IMR-90 (cell line): Measurements from ENCODE around the gene CACNA1I. TPM values are rescaled to one million over a fixed set of nuclear protein-coding genes. Genes with fewer than 3 reads are reported as not detected.

Source experiments
- ATAC-seq: fragments of 200-7000 bp; cut with Tn5 transposase; 2 replicates; pipeline ENCODE4 v1.9.1; 2020; ENCODE audit warnings: low read depth, mild to moderate bottlenecking, moderate library complexity
- BruUV-seq: library from RNA; stranded (reverse); fragments of 400-500 nt; replicated peaks from 2 replicates; lab custom pipeline; 2021; lab: Mats Ljungman, UMichigan
- CTCF ChIA-PET: fragments of 300-600 bp; formaldehyde crosslinking; extraction: SDS; loops from one replicate; lab custom pipeline; 2021; ENCODE audit warnings: antibody characterized with exemption; lab: Yijun Ruan, JAX
- POLR2A ChIA-PET: fragments of 300-600 bp; sonication (Branson Sonifier 250); formaldehyde crosslinking; loops from one replicate; lab custom pipeline; 2022; ENCODE audit warnings: antibody characterized with exemption; ENCODE audit not compliant: unreplicated experiment; lab: Charles Lee
- DNase-seq: peaks from one replicate; pipeline ENCODE4 v3.0.0; 2013
- H2AFZ ChIP-seq: replicated peaks from 2 replicates; pipeline ENCODE3; 2013; ENCODE audit warnings: low read length, mild to moderate bottlenecking; ENCODE audit not compliant: poor library complexity
- H2AK5ac ChIP-seq: 2 replicates; pipeline ENCODE4 v1.6.1; 2013; ENCODE audit warnings: low read depth, low read length, inconsistent platforms
- H2AK9ac ChIP-seq: replicated peaks from 2 replicates; pipeline ENCODE3; 2013; ENCODE audit warnings: mild to moderate bottlenecking, low read depth, low read length, moderate library complexity; ENCODE audit not compliant: poor library complexity
- H2BK120ac ChIP-seq: 2 replicates; pipeline ENCODE4 v1.6.1; 2013; ENCODE audit warnings: low read depth, low read length, inconsistent platforms
- H2BK15ac ChIP-seq: 3 replicates; pipeline ENCODE4 v1.6.1; 2013; ENCODE audit warnings: low read depth, low read length, inconsistent platforms
- H2BK20ac ChIP-seq: 2 replicates; pipeline ENCODE4 v1.6.1; 2013; ENCODE audit warnings: low read depth, mild to moderate bottlenecking, inconsistent platforms, low read length, moderate library complexity
- H2BK5ac ChIP-seq: 2 replicates; pipeline ENCODE4 v1.6.1; 2013; ENCODE audit warnings: mild to moderate bottlenecking, low read depth, low read length, inconsistent platforms; ENCODE audit not compliant: poor library complexity, severe bottlenecking
- H3K14ac ChIP-seq: replicated peaks from 2 replicates; pipeline ENCODE4 v1.6.1; 2013; ENCODE audit warnings: low read depth, low read length, inconsistent platforms
- H3K18ac ChIP-seq: 2 replicates; pipeline ENCODE4 v1.6.1; 2013; ENCODE audit warnings: low read depth, low read length, control low read depth
- H3K23ac ChIP-seq: 2 replicates; pipeline ENCODE4 v1.6.1; 2013; ENCODE audit warnings: low read depth, low read length, inconsistent platforms
- H3K27ac ChIP-seq: 2 replicates; pipeline ENCODE4 v1.5.1; 2013; ENCODE audit warnings: mild to moderate bottlenecking, control low read depth, low read length; ENCODE audit not compliant: insufficient read depth
- H3K27me3 ChIP-seq: 2 replicates; pipeline ENCODE4 v1.6.1; 2013; ENCODE audit warnings: low read length; ENCODE audit not compliant: control insufficient read depth, insufficient read depth
- H3K36me3 ChIP-seq: 2 replicates; pipeline ENCODE4 v1.6.1; 2013; ENCODE audit warnings: low read length, mixed read lengths; ENCODE audit not compliant: control insufficient read depth, insufficient read depth
- H3K4ac ChIP-seq: 2 replicates; pipeline ENCODE4 v1.6.1; 2013; ENCODE audit warnings: low read depth, low read length, inconsistent platforms
- H3K4me1 ChIP-seq: 2 replicates; pipeline ENCODE4 v1.6.1; 2013; ENCODE audit warnings: low read length, mixed read lengths; ENCODE audit not compliant: control insufficient read depth, insufficient read depth
- H3K4me2 ChIP-seq: 2 replicates; pipeline ENCODE4 v1.6.1; 2013; ENCODE audit warnings: low read depth, mild to moderate bottlenecking, control low read depth, low read length, moderate library complexity
- H3K4me3 ChIP-seq: 2 replicates; pipeline ENCODE4 v1.5.1; 2013; ENCODE audit warnings: low read depth, mild to moderate bottlenecking, control low read depth, low read length, moderate library complexity; ENCODE audit not compliant: insufficient read depth
- H3K56ac ChIP-seq: 2 replicates; pipeline ENCODE4 v1.6.1; 2013; ENCODE audit warnings: low read length, inconsistent platforms; ENCODE audit not compliant: insufficient read depth; ENCODE audit errors: extremely low read depth
- H3K79me1 ChIP-seq, 2 experiments: 2 replicates each; pipeline ENCODE4 v1.6.1; 2013; ENCODE audit warnings: low read length in 2 of 2, inconsistent platforms in 1 of 2, low read depth in 1 of 2
- H3K9ac ChIP-seq: 2 replicates; pipeline ENCODE4 v1.6.1; 2013; ENCODE audit warnings: low read depth, low read length, control low read depth
- H3K9me1 ChIP-seq: 2 replicates; pipeline ENCODE4 v1.6.1; 2013; ENCODE audit warnings: low read length, inconsistent platforms; ENCODE audit not compliant: insufficient read depth
- H3K9me3 ChIP-seq: 2 replicates; pipeline ENCODE4 v1.6.1; 2013; ENCODE audit warnings: low read length; ENCODE audit not compliant: control insufficient read depth, insufficient read depth
- H4K20me1 ChIP-seq: 2 replicates; pipeline ENCODE4 v1.6.1; 2013; ENCODE audit warnings: low read length, inconsistent platforms; ENCODE audit not compliant: insufficient read depth
- H4K5ac ChIP-seq: 2 replicates; pipeline ENCODE4 v1.6.1; 2013; ENCODE audit warnings: mild to moderate bottlenecking, low read depth, low read length, control low read depth
- H4K8ac ChIP-seq, 2 experiments: 2 replicates each; pipeline ENCODE4 v1.6.1; 2013; ENCODE audit warnings: low read depth in 2 of 2, low read length in 2 of 2, control low read depth in 1 of 2, inconsistent platforms in 1 of 2
- H4K91ac ChIP-seq: 2 replicates; pipeline ENCODE4 v1.6.1; 2013; ENCODE audit warnings: low read depth, low read length, inconsistent platforms; ENCODE audit not compliant: insufficient read depth
- FOS ChIP-seq: fragments of 150-350 bp; IDR thresholded peaks from 2 replicates; pipeline ENCODE4 v1.6.1; 2016; ENCODE audit warnings: low read depth, low read length
- RCOR1 ChIP-seq: IDR thresholded peaks from 2 replicates; pipeline ENCODE4 v1.6.1; 2012; ENCODE audit warnings: mild to moderate bottlenecking, low read length, improper control_type of control experiment; ENCODE audit not compliant: insufficient replicate concordance
- SMC3 ChIP-seq: fragments of 150-350 bp; IDR thresholded peaks from 2 replicates; pipeline ENCODE4 v1.6.1; 2016; ENCODE audit warnings: low read depth, mild to moderate bottlenecking, antibody characterized with exemption, low read length, moderate library complexity
- WGBS, 2 experiments: methylation state at CpG; one replicate each; pipeline versions ENCODE4 v1.1.5 to v1.1.7; 2013; ENCODE audit warnings: missing lambda C conversion rate in 2 of 2; ENCODE audit not compliant: insufficient read length in 1 of 2; ENCODE audit errors: extremely low coverage in 2 of 2; 5-methylcytosine and 5-hydroxymethylcytosine counted together
- dilution Hi-C: fragments of 300-500 bp; cut with HindIII; formaldehyde crosslinking; loops from one replicate; pipeline ENCODE4 v1.14.3; 2018; ENCODE audit warnings: low sequenced_read_pairs; ENCODE audit not compliant: unreplicated experiment
- in situ Hi-C: fragments of 300-500 bp; cut with MboI; formaldehyde crosslinking; loops from 3 replicates; pipeline ENCODE4 v1.14.3; 2019; ENCODE audit warnings: low sequenced_read_pairs, inconsistent platforms, mixed read lengths
- intact Hi-C: fragments of 100-400 bp; cut with micrococcal nuclease; formaldehyde crosslinking; loops from 2 replicates; pipeline ENCODE4 v1.10.0; 2022
- polyA plus RNA-seq, 3 experiments: library from polyadenylated mRNA; depleted of rRNA; stranded (reverse); fragments of >200 nt; gene quantifications; 2 replicates each; pipeline ENCODE4 v1.2.3, GENCODE V29; 2012; ENCODE audit warnings: low replicate concordance in 1 of 3
- total RNA-seq: library from RNA; depleted of rRNA; stranded (reverse); fragments of >200 nt; gene quantifications from 2 replicates; pipeline ENCODE4 v1.2.3, GENCODE V29; 2012

Gene CACNA1I
- total and polyA plus RNA-seq, 2 of the 4 experiments (the other 2 are of a cell fraction): under 0.01 to 0.02 TPM

- no peak overlapping the region for H2AFZ ChIP-seq
- ATAC-seq: no peak
Measured at GRCh38 chr22:39597236-39597869, 26.8 kb downstream of the CACNA1I start.

More at GRCh38 chr22:39597236-39597869, 26.8 kb downstream of the CACNA1I start:
- Histone ChIP-seq H3K36me3 (no peaks in the 10 kb centered on the region), H3K4ac (no peak overlapping the region), H3K79me1 (no peaks in the 10 kb centered on the region), H3K27ac (no peak overlapping the region), H2AK5ac (no peak overlapping the region), H3K4me2 (no peak overlapping the region), H4K8ac (no peak overlapping the region), H2BK20ac (no peak overlapping the region), H2BK15ac (no peak overlapping the region), H2BK120ac (no peak overlapping the region), H3K9ac (no peak overlapping the region), H3K56ac (no peak overlapping the region), H3K9me1 (peaks cover 4% of the 10 kb centered on the region; the same call in 1 of the 2 replicates), H3K4me1 (peaks cover 7% of the 10 kb centered on the region), H4K5ac (no peak overlapping the region), H2BK5ac (no peak overlapping the region), H3K23ac (no peak overlapping the region), H4K91ac (no peak overlapping the region), H3K18ac (no peak overlapping the region), H3K27me3 (peaks cover 41% of the 10 kb centered on the region), H4K20me1 (no peaks in the 10 kb centered on the region), H3K4me3 (no peak overlapping the region), H2AK9ac (no peak overlapping the region), H3K9me3 (peaks cover 2% of the 10 kb centered on the region; the same call in 1 of the 2 replicates), H3K14ac (no peak overlapping the region)
- TF ChIP-seq FOS (no peak), SMC3 (no peak), RCOR1 (no peak)
- intact Hi-C loops (no loop called here), dilution Hi-C loops (no loop called here), in situ Hi-C loops (no loop called here)
- no peak for DNase-seq
- 68% methylated on average over 3 of the region's 8 CpGs; no CpG with 5 or more reads in 1 of the 2 experiments for WGBS, 2 experiments
- CTCF ChIA-PET: no interaction called here
- POLR2A ChIA-PET: no interaction called here
- no TSS peak for BruUV-seq
